Mesenchymal stem cell (in vitro differentiated cells and primary cell): ENCODE results near the gene POLR3C.
A peak's percentile ranks its signal among the peaks of the same experiment; 100 is the strongest.

Experiments used
- DNase-seq: peaks from one replicate; pipeline ENCODE4 v3.0.0-alpha.2; 2013
- H2AFZ ChIP-seq: one replicate; pipeline ENCODE4 v1.6.1; 2013; ENCODE audit warnings: low read depth, mild to moderate bottlenecking, control low read depth, inconsistent platforms, low read length, moderate library complexity
- H2AK5ac ChIP-seq: 2 replicates; pipeline ENCODE4 v1.6.1; 2013; ENCODE audit warnings: low read length, moderate library complexity, mild to moderate bottlenecking, inconsistent platforms; ENCODE audit not compliant: severe bottlenecking
- H2BK120ac ChIP-seq: one replicate; pipeline ENCODE4 v1.6.1; 2013; ENCODE audit warnings: low read depth, mild to moderate bottlenecking, inconsistent platforms, low read length, moderate library complexity
- H2BK12ac ChIP-seq, 2 experiments: one replicate each; pipeline ENCODE4 v1.6.1; 2013; ENCODE audit warnings: inconsistent platforms in 2 of 2, low read length in 2 of 2, mild to moderate bottlenecking in 2 of 2, moderate library complexity in 2 of 2, control low read depth in 1 of 2
- H2BK15ac ChIP-seq: one replicate; pipeline ENCODE4 v1.6.1; 2013; ENCODE audit warnings: mild to moderate bottlenecking, low read depth, inconsistent platforms; ENCODE audit not compliant: poor library complexity, severe bottlenecking
- H2BK5ac ChIP-seq: 2 replicates; pipeline ENCODE4 v1.6.1; 2013; ENCODE audit warnings: low read depth, mild to moderate bottlenecking, low read length, control low read depth, inconsistent platforms; ENCODE audit not compliant: poor library complexity, severe bottlenecking
- H3K14ac ChIP-seq, 2 experiments: one replicate each; pipeline ENCODE4 v1.6.1; 2013; ENCODE audit warnings: inconsistent platforms in 2 of 2, low read length in 2 of 2, control low read depth in 1 of 2, mild to moderate bottlenecking in 1 of 2, moderate library complexity in 1 of 2
- H3K18ac ChIP-seq, 2 experiments: one replicate each; pipeline ENCODE4 v1.6.1; 2013; ENCODE audit warnings: inconsistent platforms in 2 of 2, low read length in 2 of 2, control low read depth in 1 of 2, low read depth in 1 of 2, mild to moderate bottlenecking in 1 of 2
- H3K23ac ChIP-seq, 2 experiments: one replicate each; pipeline ENCODE4 v1.6.1; 2013; ENCODE audit warnings: inconsistent platforms in 2 of 2, low read length in 2 of 2, mild to moderate bottlenecking in 2 of 2, moderate library complexity in 2 of 2, control low read depth in 1 of 2
- H3K27ac ChIP-seq: 2 replicates; pipeline ENCODE4 v1.5.1; 2013; ENCODE audit warnings: mild to moderate bottlenecking, moderate library complexity, low read length, control low read depth, inconsistent platforms; ENCODE audit not compliant: poor library complexity, severe bottlenecking
- H3K27me3 ChIP-seq, 2 experiments: 2 replicates each; pipeline versions ENCODE4 v1.6.1 to v1.7.0; 2013; ENCODE audit warnings: low read length in 2 of 2, mild to moderate bottlenecking in 2 of 2, moderate library complexity in 2 of 2, control low read depth in 1 of 2, inconsistent platforms in 1 of 2; ENCODE audit not compliant: control insufficient read depth in 1 of 2, insufficient read depth in 1 of 2
- H3K36me3 ChIP-seq, 2 experiments: 2 replicates each; pipeline versions ENCODE4 v1.6.1 to v1.7.0; 2013; ENCODE audit warnings: low read length in 2 of 2, control low read depth in 1 of 2, inconsistent platforms in 1 of 2, low read depth in 1 of 2, mild to moderate bottlenecking in 1 of 2; ENCODE audit not compliant: insufficient read depth in 2 of 2, control insufficient read depth in 1 of 2
- H3K4ac ChIP-seq, 2 experiments: one replicate each; pipeline ENCODE4 v1.6.1; 2013; ENCODE audit warnings: inconsistent platforms in 2 of 2, low read length in 2 of 2, mild to moderate bottlenecking in 2 of 2, moderate library complexity in 2 of 2, control low read depth in 1 of 2, low read depth in 1 of 2
- H3K4me1 ChIP-seq: 2 replicates; pipeline ENCODE4 v1.6.1; 2013; ENCODE audit warnings: low read depth, low read length, control low read depth; ENCODE audit not compliant: control insufficient read depth, insufficient read depth
- H3K4me2 ChIP-seq: 2 replicates; pipeline ENCODE4 v1.6.1; 2013; ENCODE audit warnings: low read length, mild to moderate bottlenecking, inconsistent platforms; ENCODE audit not compliant: poor library complexity, severe bottlenecking
- H3K4me3 ChIP-seq, 2 experiments: 2 replicates each; pipeline versions ENCODE4 v1.5.1 to v1.7.0; 2013; ENCODE audit warnings: low read length in 2 of 2, mild to moderate bottlenecking in 2 of 2, control low read depth in 1 of 2, low read depth in 1 of 2; ENCODE audit not compliant: insufficient read depth in 1 of 2
- H3K79me1 ChIP-seq: replicated peaks from 2 replicates; pipeline ENCODE4 v1.6.1; 2013; ENCODE audit warnings: mild to moderate bottlenecking, control low read depth, low read length, inconsistent platforms; ENCODE audit not compliant: poor library complexity, severe bottlenecking
- H3K9ac ChIP-seq: 2 replicates; pipeline ENCODE4 v1.7.0; 2013; ENCODE audit warnings: mild to moderate bottlenecking, low read length, moderate library complexity
- H3K9me3 ChIP-seq: 2 replicates; pipeline ENCODE4 v1.7.0; 2013; ENCODE audit warnings: mild to moderate bottlenecking, low read length; ENCODE audit not compliant: control insufficient read depth
- H4K8ac ChIP-seq: one replicate; pipeline ENCODE4 v1.6.1; 2013; ENCODE audit warnings: inconsistent platforms, mild to moderate bottlenecking, low read length, moderate library complexity
- H4K91ac ChIP-seq: one replicate; pipeline ENCODE4 v1.6.1; 2013; ENCODE audit warnings: mild to moderate bottlenecking, low read length, inconsistent platforms
- WGBS: methylation state at CpG from one replicate; pipeline ENCODE4 v1.1.7; 2013; ENCODE audit warnings: mixed read lengths; 5-methylcytosine and 5-hydroxymethylcytosine counted together

POLR3C gene

DNA sequence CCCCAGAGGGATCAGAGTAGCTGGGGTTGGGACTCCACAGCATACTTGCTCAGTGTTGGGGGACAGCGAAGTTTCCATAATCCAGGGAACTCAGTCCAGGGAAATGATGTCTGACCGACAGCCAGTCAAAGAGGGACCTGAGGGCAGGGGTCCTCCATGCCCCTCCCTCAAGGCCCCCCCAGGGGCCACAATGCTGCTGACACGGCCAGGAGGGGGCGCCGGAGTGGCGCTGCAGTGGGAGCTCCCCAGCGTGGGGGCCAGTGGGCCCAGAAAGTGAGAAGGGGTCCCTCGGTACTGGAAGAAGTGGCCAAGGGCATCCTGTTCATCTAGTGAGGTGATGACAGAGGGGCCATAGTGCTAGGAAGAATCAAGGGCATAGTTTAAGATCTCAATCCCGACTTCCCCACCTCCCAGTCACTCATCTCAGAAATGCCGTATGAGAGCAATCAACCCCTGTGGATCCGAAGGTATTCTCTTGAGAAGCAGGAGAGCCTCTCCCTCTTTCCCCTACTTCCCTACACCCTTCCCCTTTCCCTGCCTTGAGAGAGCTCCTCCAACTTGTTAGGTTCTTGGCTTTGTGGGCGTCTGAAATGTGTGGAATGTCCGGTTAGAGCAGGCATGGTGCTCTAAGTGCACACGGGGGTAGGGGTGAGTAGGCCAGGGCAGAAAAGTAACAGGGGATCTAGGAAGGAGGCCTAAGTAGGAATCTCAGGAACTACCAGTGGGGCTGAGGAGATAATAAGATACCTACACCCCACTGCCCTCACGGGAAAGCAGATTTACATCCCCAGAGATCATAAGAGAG lies 25.6 kb downstream of the POLR3C start:
- Histone ChIP-seq H2BK15ac (peak overlapping the region; percentile 57), H2BK12ac (peak overlapping the region; percentile 45 to 71), H4K91ac (peak overlapping the region; percentile 94), H3K23ac (no peak overlapping the region), H3K79me1 (peaks cover 11% of the 10 kb centered on the region), H3K4me2 (no peak overlapping the region), H2AFZ (no peak overlapping the region), H3K4me1 (peaks cover 20% of the 10 kb centered on the region), H3K27ac (peak overlapping the region; percentile 85), H3K4me3 (no peak overlapping the region), H3K36me3 (peaks cover 48 to 72% of the 10 kb centered on the region in 2 experiments), H3K14ac (no peak overlapping the region), H2BK120ac (peak overlapping the region; percentile 92), H3K9ac (peak overlapping the region; percentile 7), H2AK5ac (peak overlapping the region; percentile 99), H3K27me3 (no peaks in the 10 kb centered on the region), H4K8ac (peak overlapping the region; percentile 88), H3K9me3 (no peaks in the 10 kb centered on the region), H3K18ac (peak overlapping the region; percentile 67 to 94), H2BK5ac (peak overlapping the region; percentile 69), H3K4ac (peak overlapping the region; percentile 6 to 99)
- DNase-seq, result peak; percentile 77
- 67% methylated on average over 12 of the region's 15 CpGs for WGBS

DNA sequence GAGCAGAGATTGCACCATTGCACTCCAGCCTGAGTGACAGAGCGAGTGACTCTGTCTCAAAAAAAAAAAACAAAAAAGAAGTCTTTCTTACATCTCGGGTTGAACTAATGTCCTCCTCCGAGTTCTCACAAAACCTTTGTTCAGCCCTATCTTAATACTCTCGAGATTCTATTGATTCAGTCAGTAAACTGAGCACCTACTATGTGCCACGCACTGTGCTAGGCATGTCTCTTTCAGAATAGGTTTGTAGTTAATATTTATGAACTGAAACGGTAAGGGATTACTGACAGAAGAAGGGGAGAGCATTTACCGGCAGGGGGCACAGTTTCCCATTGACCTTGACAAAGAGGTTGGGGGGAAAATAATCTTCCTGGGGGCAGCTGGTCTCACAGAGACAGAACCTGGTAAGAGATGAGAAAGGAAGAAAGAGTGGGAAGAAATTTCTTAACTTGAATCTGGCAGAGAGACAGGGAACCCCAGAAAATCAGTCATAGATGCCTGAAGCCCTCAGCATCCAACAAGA lies 31.5 kb downstream of the POLR3C start:
- H3K23ac ChIP-seq, result no peak overlapping the region
- DNase-seq, result no peak
- H2BK5ac ChIP-seq, result no peak overlapping the region
- H4K8ac ChIP-seq, result no peak overlapping the region
- no peak overlapping the region for H2BK120ac ChIP-seq
- H3K4me3 ChIP-seq, result no peak overlapping the region
- H3K4ac ChIP-seq, result no peak overlapping the region
- H3K36me3 ChIP-seq, result peaks cover 46 to 66% of the 10 kb centered on the region in 2 experiments
- H3K14ac ChIP-seq, result no peak overlapping the region
- H3K27ac ChIP-seq, result no peak overlapping the region
- H2BK15ac ChIP-seq, result no peak overlapping the region
- H2AK5ac ChIP-seq, result no peak overlapping the region
- 95% methylated on average over 7 of the region's 7 CpGs for WGBS
- H4K91ac ChIP-seq, result no peak overlapping the region
- H2AFZ ChIP-seq, result no peak overlapping the region
- H3K9me3 ChIP-seq, result no peaks in the 10 kb centered on the region
- no peaks in the 10 kb centered on the region for H3K27me3 ChIP-seq
- H3K79me1 ChIP-seq, result peaks cover 32% of the 10 kb centered on the region
- H3K4me2 ChIP-seq, result no peak overlapping the region
- no peak overlapping the region for H2BK12ac ChIP-seq
- H3K9ac ChIP-seq, result no peak overlapping the region
- H3K18ac ChIP-seq, result no peak overlapping the region
- H3K4me1 ChIP-seq, result peaks cover 12% of the 10 kb centered on the region

DNA sequence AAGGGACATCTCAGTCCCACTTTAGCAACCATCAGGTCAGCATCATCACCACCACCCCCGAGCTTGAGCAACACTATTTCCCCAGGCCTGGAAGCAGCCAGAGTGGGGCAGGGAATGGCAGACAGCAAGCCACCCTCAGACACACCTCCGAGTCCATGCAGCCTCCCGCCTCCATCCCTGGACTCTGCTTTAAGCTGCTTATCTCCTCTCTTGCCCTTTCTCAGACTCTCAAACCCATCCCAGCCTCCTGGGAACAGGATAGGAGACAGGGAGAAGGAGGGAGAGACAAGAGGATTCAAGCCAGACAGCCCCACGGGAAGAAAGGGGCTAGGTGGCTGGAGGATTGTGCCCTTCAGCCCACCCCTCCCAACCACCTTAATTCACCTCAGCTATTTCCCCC lies 33.2 kb downstream of the POLR3C start:
- Histone ChIP-seq H3K18ac (no peak overlapping the region), H3K4ac (no peak overlapping the region), H3K4me3 (peak overlapping the region in 1 of 2 experiments; percentile 95), H3K23ac (no peak overlapping the region), H3K27me3 (no peaks in the 10 kb centered on the region), H3K14ac (no peak overlapping the region), H2BK5ac (no peak overlapping the region), H3K4me2 (no peak overlapping the region), H3K27ac (no peak overlapping the region), H2BK12ac (no peak overlapping the region), H3K9ac (peak overlapping the region; percentile 95), H2AFZ (no peak overlapping the region), H2AK5ac (no peak overlapping the region), H3K9me3 (no peaks in the 10 kb centered on the region), H2BK15ac (peak overlapping the region; percentile 34), H4K8ac (no peak overlapping the region), H2BK120ac (no peak overlapping the region), H3K36me3 (peaks cover 40 to 49% of the 10 kb centered on the region in 2 experiments), H3K79me1 (peaks cover 32% of the 10 kb centered on the region), H3K4me1 (peaks cover 11% of the 10 kb centered on the region), H4K91ac (no peak overlapping the region)
- DNase-seq, result no peak
- WGBS, result 96% methylated on average over 2 of the region's 4 CpGs

DNA sequence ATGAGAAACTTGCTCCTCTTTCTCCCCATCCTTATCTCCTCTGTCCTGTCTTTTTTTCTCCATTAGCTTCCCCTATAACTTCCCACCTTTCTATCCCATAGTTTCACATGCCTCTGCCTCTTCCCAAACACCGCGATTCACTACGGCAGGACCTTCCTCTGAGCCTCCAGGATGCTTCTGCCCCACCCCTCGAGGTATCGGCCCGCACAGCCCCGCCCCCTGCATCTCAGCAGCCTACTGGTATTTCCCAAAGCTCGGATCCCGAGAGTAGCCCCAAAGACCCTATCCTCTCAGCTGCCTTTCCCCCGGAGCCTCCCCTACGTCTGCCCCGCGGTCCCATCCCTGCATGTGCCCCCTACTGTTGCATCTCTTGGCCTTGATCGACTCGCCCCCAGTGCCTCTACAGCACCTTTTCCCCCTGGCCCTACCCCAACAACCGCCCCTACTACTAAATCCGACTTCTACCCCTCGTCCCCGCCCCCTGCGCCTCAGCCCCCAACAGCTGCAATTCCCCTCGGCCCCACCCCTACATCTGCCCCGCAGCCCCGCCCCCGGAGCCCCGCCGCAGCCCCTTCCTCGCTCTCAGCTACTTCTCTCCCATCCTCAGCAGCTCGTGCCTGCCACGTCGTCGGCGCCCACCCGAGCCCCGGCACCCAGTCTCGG lies 34.4 kb downstream of the POLR3C start:
- Histone ChIP-seq H3K4me2 (peak overlapping the region; percentile 67), H3K27me3 (no peaks in the 10 kb centered on the region), H3K9ac (peak overlapping the region; percentile 95), H2BK15ac (peak overlapping the region; percentile 91), H3K9me3 (no peaks in the 10 kb centered on the region), H2BK120ac (peak overlapping the region; percentile 83), H2BK5ac (peak overlapping the region; percentile 97), H3K36me3 (peaks cover 37 to 39% of the 10 kb centered on the region in 2 experiments), H2BK12ac (peak overlapping the region in 1 of 2 experiments; percentile 70), H2AK5ac (no peak overlapping the region), H3K4ac (peak overlapping the region in 1 of 2 experiments; percentile 83), H3K18ac (peak overlapping the region in 1 of 2 experiments; percentile 98), H3K23ac (no peak overlapping the region), H4K91ac (peak overlapping the region; percentile 90), H3K79me1 (peaks cover 32% of the 10 kb centered on the region), H3K27ac (peak overlapping the region; percentile 70), H4K8ac (no peak overlapping the region), H2AFZ (peak overlapping the region; percentile 29), H3K4me3 (peak overlapping the region; percentile 94 to 95), H3K4me1 (peaks cover 11% of the 10 kb centered on the region), H3K14ac (peak overlapping the region in 1 of 2 experiments; percentile 92)
- DNase-seq, result peak; percentile 50
- 2% methylated on average over 26 of the region's 35 CpGs for WGBS
